Measurements from ENCODE around the gene HNRNPLL. TPM values are rescaled to one million over a fixed set of nuclear protein-coding genes. Genes with fewer than 3 reads are reported as not detected.

HNRNPLL gene
- 36.9 and 37.8 TPM in 2 replicates for total RNA-seq

GRCh38 chr2:38602732-38603401 lies at the start of gene HNRNPLL:
HNRNPLL (minus strand) TSS chr2:38602928; CDS start chr2:38602626, 302 bp downstream.

Other genes with a start within 250 kb of the HNRNPLL start
- 29.7 and 36.9 TPM in 2 replicates for gene ATL2, start 225.7 kb downstream of the HNRNPLL start, total RNA-seq
- gene GALM, start 63.2 kb upstream of the HNRNPLL start, total RNA-seq, result 10.6 and 14.9 TPM in 2 replicates
- 78.9 and 81.1 TPM in 2 replicates for gene SRSF7, start 148.4 kb upstream of the HNRNPLL start, total RNA-seq
- gene GEMIN6, start 175.3 kb upstream of the HNRNPLL start, total RNA-seq, result 5.2 and 10.2 TPM in 2 replicates

All from placental epithelial cell (primary cell).